Measurements from ENCODE around the gene GMDS. TPM values are rescaled to one million over a fixed set of nuclear protein-coding genes. Genes with fewer than 3 reads are reported as not detected.

Gene GMDS
- polyA plus RNA-seq, 1 donor (not counting 4 experiments of a cell fraction or from before 2014, with no cell fraction given), result 22.1 TPM

GRCh38 chr6:1738558-1739081, 506.8 kb downstream of the GMDS start:
- dilution Hi-C loops (cut with MboI; ENCODE audit: extremely low pct_ligation_motif_present, low sequenced_read_pairs), result no loop called here

DNA sequence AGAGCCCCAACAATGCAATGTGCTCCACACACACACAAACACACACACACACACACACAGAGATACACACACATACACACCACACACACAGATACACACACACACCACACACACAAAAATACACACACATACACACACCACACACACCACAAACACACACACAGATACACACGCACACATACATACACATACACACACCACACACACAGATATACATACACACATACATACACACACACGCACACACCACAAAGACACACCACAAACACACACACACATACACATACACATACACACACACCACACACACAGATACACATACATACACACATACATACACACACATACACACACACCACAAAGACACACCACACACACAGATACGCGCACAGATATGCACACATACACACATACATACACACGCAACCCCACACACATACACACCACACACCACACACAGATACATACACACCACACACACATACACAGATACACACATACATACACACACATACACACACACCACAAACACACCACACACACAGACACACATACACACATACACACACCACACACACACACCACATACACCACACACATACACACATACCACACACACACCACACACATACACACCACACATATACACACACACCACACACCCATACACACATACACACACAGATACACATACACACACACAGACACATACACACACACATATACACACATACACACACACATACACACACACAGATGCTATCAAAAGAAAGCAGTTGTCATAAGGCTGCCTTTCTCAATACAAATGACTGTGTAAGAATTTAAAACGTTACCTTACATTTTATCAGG, 507.7 kb downstream of the GMDS start:
- no peak overlapping the region for H3K4me3 ChIP-seq (ENCODE audit: control insufficient read depth in 2 of 3, extremely low read depth in 1 of 3, insufficient read depth in 2 of 3, low read depth in 1 of 3, low read length in 3 of 3)
- TF ChIP-seq CTCF (optimal IDR thresholded peaks at IDR 0.05 in 1 of 3, IDR thresholded peaks at IDR 0.05 in 1 of 3, conservative IDR thresholded peaks at IDR 0.05 in 1 of 3; ENCODE audit: extremely low read depth in 1 of 3, insufficient read depth in 2 of 3, low read length in 3 of 3) (no peak), EZH2 (IDR thresholded peaks at IDR 0.05; ENCODE audit: low read length) (no peak)
- no peak overlapping the region for H3K9ac ChIP-seq (ENCODE audit: control insufficient read depth, extremely low read depth, insufficient read depth, low read length)
- dilution Hi-C loops (cut with MboI; ENCODE audit: extremely low pct_ligation_motif_present, low sequenced_read_pairs), result no loop called here
- H2AFZ ChIP-seq (ENCODE audit: control insufficient read depth, low read length), result no peak overlapping the region
- H3K4me2 ChIP-seq (ENCODE audit: control insufficient read depth, extremely low read depth, insufficient read depth, low read depth, low read length), result no peak overlapping the region
- no peak for DNase-seq (ENCODE audit: low read depth, low spot score)
- no peaks in the 10 kb centered on the region for H3K36me3 ChIP-seq (ENCODE audit: control insufficient read depth in 2 of 2, extremely low read depth in 1 of 2, insufficient read depth in 2 of 2, low read length in 2 of 2)
- no peak overlapping the region for H3K27ac ChIP-seq (ENCODE audit: control insufficient read depth, insufficient read depth, low read length)
- no peaks in the 10 kb centered on the region for H3K79me2 ChIP-seq (ENCODE audit: control insufficient read depth, insufficient read depth, low read length)
- FAIRE-seq, result no peak
- no peaks in the 10 kb centered on the region for H3K9me3 ChIP-seq (ENCODE audit: control insufficient read depth, low read depth, low read length)
- H3K4me1 ChIP-seq (ENCODE audit: control insufficient read depth, extremely low read depth, insufficient read depth, low read length), result no peaks in the 10 kb centered on the region
- H3K9me1 ChIP-seq (ENCODE audit: control insufficient read depth, extremely low read depth, insufficient read depth, low read length), result no peaks in the 10 kb centered on the region
- H4K20me1 ChIP-seq (ENCODE audit: control insufficient read depth, extremely low read depth, insufficient read depth, low read length), result no peaks in the 10 kb centered on the region
- H3K27me3 ChIP-seq (ENCODE audit: control insufficient read depth, extremely low read depth, insufficient read depth, low read length), result no peaks in the 10 kb centered on the region

More at GRCh38 chr6:1738558-1739081, 506.8 kb downstream of the GMDS start:
- DNase-seq (ENCODE audit: low read depth, low spot score), result no peak
- no peaks in the 10 kb centered on the region for H3K36me3 ChIP-seq (ENCODE audit: control insufficient read depth in 2 of 2, extremely low read depth in 1 of 2, insufficient read depth in 2 of 2, low read length in 2 of 2)
- TF ChIP-seq CTCF (optimal IDR thresholded peaks at IDR 0.05 in 1 of 3, IDR thresholded peaks at IDR 0.05 in 1 of 3, conservative IDR thresholded peaks at IDR 0.05 in 1 of 3; ENCODE audit: extremely low read depth in 1 of 3, insufficient read depth in 2 of 3, low read length in 3 of 3), result no peak
- no peak for TF ChIP-seq EZH2 (IDR thresholded peaks at IDR 0.05; ENCODE audit: low read length)
- H2AFZ ChIP-seq (ENCODE audit: control insufficient read depth, low read length), result no peak overlapping the region
- no peak overlapping the region for H3K4me2 ChIP-seq (ENCODE audit: control insufficient read depth, extremely low read depth, insufficient read depth, low read depth, low read length)
- no peaks in the 10 kb centered on the region for H3K27me3 ChIP-seq (ENCODE audit: control insufficient read depth, extremely low read depth, insufficient read depth, low read length)
- FAIRE-seq, result no peak
- no peak overlapping the region for H3K9ac ChIP-seq (ENCODE audit: control insufficient read depth, extremely low read depth, insufficient read depth, low read length)
- H4K20me1 ChIP-seq (ENCODE audit: control insufficient read depth, extremely low read depth, insufficient read depth, low read length), result no peaks in the 10 kb centered on the region
- H3K9me1 ChIP-seq (ENCODE audit: control insufficient read depth, extremely low read depth, insufficient read depth, low read length), result no peaks in the 10 kb centered on the region
- no peak overlapping the region for H3K4me3 ChIP-seq (ENCODE audit: control insufficient read depth in 2 of 3, extremely low read depth in 1 of 3, insufficient read depth in 2 of 3, low read depth in 1 of 3, low read length in 3 of 3)
- H3K27ac ChIP-seq (ENCODE audit: control insufficient read depth, insufficient read depth, low read length), result no peak overlapping the region
- no peaks in the 10 kb centered on the region for H3K79me2 ChIP-seq (ENCODE audit: control insufficient read depth, insufficient read depth, low read length)
- H3K4me1 ChIP-seq (ENCODE audit: control insufficient read depth, extremely low read depth, insufficient read depth, low read length), result no peaks in the 10 kb centered on the region
- no peaks in the 10 kb centered on the region for H3K9me3 ChIP-seq (ENCODE audit: control insufficient read depth, low read depth, low read length)

Measured in keratinocyte (primary cell).